Umbilical cord (tissue), 2 donors: Measurements from ENCODE around the gene CDSN. TPM values are rescaled to one million over a fixed set of nuclear protein-coding genes. Genes with fewer than 3 reads are reported as not detected.

Experiments used
- DNase-seq: peaks from one replicate; pipeline ENCODE4 v3.0.0-alpha.2; 2015; ENCODE audit warnings: low spot score
- total RNA-seq: library from RNA; depleted of rRNA; stranded (reverse); fragments of >200 nt; gene quantifications from one replicate; pipeline ENCODE4 v1.2.3, GENCODE V29; 2014; ENCODE audit warnings: low replicate concordance; ENCODE audit not compliant: insufficient read depth

CDSN gene
- total RNA-seq, 1 donor from 2014 or later = 2.4 TPM

- no peak for DNase-seq
Observed at GRCh38 chr6:31144970-31145340, 24.7 kb upstream of the CDSN start.

GRCh38 chr6:31144296-31144969, 24.2 kb upstream of the CDSN start:
- DNase-seq = no peak

GRCh38 chr6:31143148-31143547, 22.9 kb upstream of the CDSN start:
- peak; percentile 58 for DNase-seq

- no peak for DNase-seq
Observed at GRCh38 chr6:31142361-31142761, 22.1 kb upstream of the CDSN start.

- DNase-seq = no peak
Observed at GRCh38 chr6:31140643-31141042, 20.4 kb upstream of the CDSN start.

- peak; percentile 20 for DNase-seq
Observed at GRCh38 chr6:31139599-31139998, 19.4 kb upstream of the CDSN start.

GRCh38 chr6:31138982-31139381, 18.7 kb upstream of the CDSN start, which contains the start of gene PSORS1C2:
PSORS1C2 (minus strand) TSS chr6:31139066; CDS start chr6:31139026, 40 bp downstream.
- no peak for DNase-seq

- no peak for DNase-seq
Observed at GRCh38 chr6:31135710-31136109, 15.5 kb upstream of the CDSN start.

- DNase-seq = no peak
Observed at GRCh38 chr6:31132806-31133205, 12.6 kb upstream of the CDSN start.

GRCh38 chr6:31131595-31131994, 11.3 kb upstream of the CDSN start:
- DNase-seq = no peak

- DNase-seq = no peak
Observed at GRCh38 chr6:31130751-31131150, 10.5 kb upstream of the CDSN start.

GRCh38 chr6:31129130-31129529, 8.9 kb upstream of the CDSN start:
- no peak for DNase-seq

- DNase-seq = peak; percentile 52
Observed at GRCh38 chr6:31128093-31128676, 7.9 kb upstream of the CDSN start.

GRCh38 chr6:31126396-31127175, 6.3 kb upstream of the CDSN start:
- no peak for DNase-seq

GRCh38 chr6:31125586-31126363, 5.5 kb upstream of the CDSN start:
- DNase-seq = no peak

- DNase-seq = no peak
Observed at GRCh38 chr6:31125162-31125561, 4.9 kb upstream of the CDSN start.

- peak; percentile 93 for DNase-seq
Observed at GRCh38 chr6:31122791-31123706, 2.8 kb upstream of the CDSN start.

- no peak for DNase-seq
Observed at GRCh38 chr6:31121131-31121790, 1.0 kb upstream of the CDSN start.

GRCh38 chr6:31118178-31118577, 2.1 kb downstream of the CDSN start:
- no peak for DNase-seq

- DNase-seq = no peak
Observed at GRCh38 chr6:31116661-31117385, 3.4 kb downstream of the CDSN start.
